GM23248 (cell line): Measurements from ENCODE around the gene P2RX3.

Source experiments
- EZH2 ChIP-seq: fragments of 200-600 bp; sonication (generic); IDR thresholded peaks from 2 replicates; pipeline ENCODE4 v1.6.1; 2018; ENCODE audit warnings: antibody characterized with exemption, mild to moderate bottlenecking; ENCODE audit not compliant: insufficient read depth, poor library complexity, severe bottlenecking
- EZH2phosphoT487 ChIP-seq: fragments of 200-600 bp; sonication (generic); IDR thresholded peaks from 2 replicates; pipeline ENCODE4 v1.6.1; 2018; ENCODE audit warnings: antibody characterized with exemption, moderate library complexity, mild to moderate bottlenecking, low read depth; ENCODE audit not compliant: insufficient read depth

GRCh38 chr11:57407010-57407920 lies 69.1 kb downstream of the P2RX3 start:
- TF ChIP-seq EZH2 (no peak), EZH2phosphoT487 (no peak)
